ENCODE results near the gene SYT13. TPM values are rescaled to one million over a fixed set of nuclear protein-coding genes. Genes with fewer than 3 reads are reported as not detected.

The SYT13 gene
- total and polyA plus RNA-seq, 2 of the 4 experiments (the other 2 are of a cell fraction), result not detected

GRCh38 chr11:45209891-45210699 lies 76.0 kb downstream of the SYT13 start:
- H4K91ac ChIP-seq (ENCODE audit: insufficient read depth, low read depth, low read length), result no peak overlapping the region
- H2AK5ac ChIP-seq (ENCODE audit: low read depth, low read length), result no peak overlapping the region
- H3K4me3 ChIP-seq (ENCODE audit: insufficient read depth, low read depth, low read length), result no peak overlapping the region
- H2AK9ac ChIP-seq (replicated peaks; ENCODE audit: low read depth, low read length, poor library complexity), result peak overlapping the region; percentile 52
- no peak overlapping the region for H3K4ac ChIP-seq (ENCODE audit: low read depth, low read length)
- no peak overlapping the region for H3K9ac ChIP-seq (ENCODE audit: low read depth, low read length)
- in situ Hi-C loops (cut with MboI; ENCODE audit: low sequenced_read_pairs) (no loop called here), dilution Hi-C loops (cut with HindIII; ENCODE audit: low sequenced_read_pairs, unreplicated experiment) (no loop called here), intact Hi-C loops (cut with micrococcal nuclease) (no loop called here)
- H3K9me1 ChIP-seq (ENCODE audit: insufficient read depth, low read length), result no peaks in the 10 kb centered on the region; the same call in 1 of the 2 replicates
- no peak overlapping the region for H2BK5ac ChIP-seq (ENCODE audit: low read depth, low read length, poor library complexity, severe bottlenecking)
- no peaks in the 10 kb centered on the region for H4K20me1 ChIP-seq (ENCODE audit: insufficient read depth, low read length)
- H3K27ac ChIP-seq (ENCODE audit: insufficient read depth, low read length), result no peak overlapping the region
- H3K36me3 ChIP-seq (ENCODE audit: control insufficient read depth, insufficient read depth, low read length), result peaks cover 4% of the 10 kb centered on the region; the same call in 1 of the 2 replicates
- H3K14ac ChIP-seq (replicated peaks; ENCODE audit: low read depth, low read length), result no peak overlapping the region
- no peaks in the 10 kb centered on the region; the same call in 1 of the 2 replicates for H3K4me1 ChIP-seq (ENCODE audit: control insufficient read depth, insufficient read depth, low read length)
- no peaks in the 10 kb centered on the region for H3K27me3 ChIP-seq (ENCODE audit: control insufficient read depth, insufficient read depth, low read length)
- POLR2A ChIA-PET (ENCODE audit: unreplicated experiment), result no interaction called here
- H3K56ac ChIP-seq (ENCODE audit: extremely low read depth, insufficient read depth, low read length), result no peak overlapping the region
- no peak overlapping the region for H3K23ac ChIP-seq (ENCODE audit: low read depth, low read length)
- no peak overlapping the region for H2BK15ac ChIP-seq (ENCODE audit: low read depth, low read length)
- H4K8ac ChIP-seq (ENCODE audit: low read depth in 2 of 2, low read length in 2 of 2), result no peak overlapping the region
- 59% methylated on average over 3 of the region's 29 CpGs; no CpG with 5 or more reads in 1 of the 2 experiments for WGBS, 2 experiments (ENCODE audit: extremely low coverage in 2 of 2, insufficient read length in 1 of 2)
- no peak overlapping the region for H3K18ac ChIP-seq (ENCODE audit: low read depth, low read length)
- no TSS peak for BruUV-seq (replicated peaks)
- peak overlapping the region; percentile 70 for H2AFZ ChIP-seq (replicated peaks; ENCODE audit: low read length, poor library complexity)
- ATAC-seq (ENCODE audit: low read depth) (peak; percentile 68), DNase-seq (peak; percentile 21)
- H2BK120ac ChIP-seq (ENCODE audit: low read depth, low read length), result no peak overlapping the region
- H3K79me1 ChIP-seq (ENCODE audit: low read depth in 1 of 2, low read length in 2 of 2), result no peaks in the 10 kb centered on the region
- CTCF ChIA-PET, result no interaction called here
- H3K9me3 ChIP-seq (ENCODE audit: control insufficient read depth, insufficient read depth, low read length), result no peaks in the 10 kb centered on the region
- H3K4me2 ChIP-seq (ENCODE audit: low read depth, low read length), result no peak overlapping the region; the same call in 1 of the 2 replicates
- no peak overlapping the region for H2BK20ac ChIP-seq (ENCODE audit: low read depth, low read length)
- 0 out of 2 replicates have a peak, but pooled peaks have one; percentile 17 for TF ChIP-seq BHLHE40 (IDR thresholded peaks at IDR 0.05; ENCODE audit: low read depth, low read length)
- TF ChIP-seq RFX5 (IDR thresholded peaks at IDR 0.05; ENCODE audit: low read depth, low read length), result no peak
- no peak for TF ChIP-seq MXI1 (IDR thresholded peaks at IDR 0.05; ENCODE audit: borderline replicate concordance, low read depth, low read length)
- TF ChIP-seq CEBPB (IDR thresholded peaks at IDR 0.05; ENCODE audit: low read depth, low read length), result no peak
- H4K5ac ChIP-seq (ENCODE audit: low read depth, low read length), result no peak overlapping the region
